Kidney glomerular epithelial cell (primary cell): ENCODE results near the gene DOCK1.

Source experiments
- DNase-seq: peaks from one replicate; lab custom pipeline; 2025; lab: John Stamatoyannopoulos, UW

DOCK1 gene

DNA sequence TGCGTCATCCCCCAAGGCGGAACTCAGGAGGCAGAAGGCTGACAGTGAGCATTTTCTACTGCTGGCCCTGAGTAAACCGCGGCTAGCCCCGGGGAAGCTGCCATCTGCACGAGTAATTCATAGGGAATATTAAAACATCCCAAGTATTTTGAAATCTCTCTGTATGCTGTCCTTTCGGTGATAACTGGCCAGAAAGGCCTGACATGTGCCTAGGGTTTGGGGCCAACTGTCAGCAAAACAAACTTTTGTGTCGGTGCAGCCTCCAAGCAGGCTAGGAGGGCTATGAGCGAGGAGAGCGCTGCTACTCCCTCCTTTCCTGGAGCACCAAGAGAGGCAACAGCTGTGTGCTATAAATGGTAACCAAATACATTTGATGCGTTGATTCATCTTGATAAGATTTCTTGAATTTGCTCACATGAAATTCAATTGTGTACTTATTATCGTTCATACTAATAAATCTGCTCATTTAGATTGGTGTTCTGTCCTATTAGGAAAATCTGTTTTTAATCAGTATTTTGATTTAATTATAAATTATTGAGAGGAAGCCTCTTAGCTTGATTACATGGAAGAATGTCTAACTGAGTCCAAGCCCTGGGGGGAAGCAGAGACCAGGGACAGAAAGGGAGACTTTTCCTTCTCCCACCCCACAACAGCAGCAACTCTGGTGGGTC, 519.5 kb downstream of the DOCK1 start:
- no peak for DNase-seq

DNA sequence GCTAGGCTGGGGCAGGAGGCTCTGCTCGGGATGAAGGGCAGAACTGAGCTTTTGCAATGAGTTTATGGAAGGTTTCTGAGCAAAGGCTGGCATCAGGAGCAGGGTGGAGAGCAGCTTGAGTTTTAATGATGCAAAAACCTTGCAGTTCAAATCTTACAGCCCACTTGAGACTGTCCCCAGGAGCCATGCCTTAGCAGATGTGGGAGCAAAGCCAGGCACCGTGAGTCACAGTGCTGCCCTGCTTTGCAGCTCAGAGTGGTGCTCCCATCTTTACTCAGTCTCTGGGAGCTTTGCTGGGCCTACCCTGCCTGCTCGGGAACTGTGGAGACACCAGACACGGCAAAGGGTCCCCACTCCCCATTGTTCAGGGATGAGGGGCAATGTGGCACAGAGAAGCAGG, 521.5 kb downstream of the DOCK1 start:
- DNase-seq, result no peak

DNA sequence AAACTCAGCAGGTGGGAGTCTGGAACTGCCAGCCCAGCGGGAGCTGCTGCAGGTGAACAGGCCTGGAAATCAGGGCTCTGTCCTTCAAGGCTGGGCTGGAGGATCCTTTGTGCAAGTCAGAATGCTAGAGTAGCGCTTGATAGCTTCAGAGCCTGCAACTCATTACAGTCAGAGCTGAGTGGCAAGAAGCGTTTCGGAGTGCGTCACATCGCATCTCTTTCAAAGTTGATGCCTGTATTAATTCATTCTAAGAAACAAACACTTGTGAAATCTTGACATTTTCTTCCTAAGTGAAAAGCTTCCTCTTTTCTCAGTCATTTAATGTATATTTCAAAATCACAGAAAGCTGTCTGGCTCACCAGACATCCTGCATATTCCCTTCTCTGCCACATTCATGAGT, 522.7 kb downstream of the DOCK1 start:
- no peak for DNase-seq

DNA sequence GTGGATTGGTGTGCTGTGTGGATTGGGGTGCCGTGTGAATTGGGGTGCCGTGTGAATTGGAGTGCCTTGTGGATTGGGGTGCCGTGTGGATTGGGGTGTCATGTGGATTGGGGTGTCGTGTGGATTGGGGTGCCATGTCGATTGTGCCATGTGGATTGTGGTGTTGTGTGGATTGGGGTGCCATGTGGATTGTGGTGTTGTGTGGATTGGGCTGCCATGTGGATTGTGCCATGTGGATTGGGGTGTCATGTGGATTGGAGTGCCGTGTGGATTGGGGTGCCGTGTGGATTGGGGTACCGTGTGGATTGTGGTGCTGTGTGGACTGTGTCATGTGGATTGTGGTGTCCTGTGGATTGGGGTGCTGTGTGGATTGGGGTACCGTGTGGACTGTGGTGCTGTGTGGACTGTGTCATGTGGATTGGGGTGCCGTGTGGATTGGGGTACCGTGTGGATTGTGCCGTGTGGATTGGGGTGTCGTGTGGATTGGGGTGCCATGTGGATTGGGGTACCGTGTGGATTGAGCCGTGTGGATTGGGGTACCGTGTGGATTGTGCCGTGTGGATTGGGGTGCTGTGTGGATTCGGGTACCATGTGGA, 523.3 kb downstream of the DOCK1 start:
- DNase-seq, result no peak

DNA sequence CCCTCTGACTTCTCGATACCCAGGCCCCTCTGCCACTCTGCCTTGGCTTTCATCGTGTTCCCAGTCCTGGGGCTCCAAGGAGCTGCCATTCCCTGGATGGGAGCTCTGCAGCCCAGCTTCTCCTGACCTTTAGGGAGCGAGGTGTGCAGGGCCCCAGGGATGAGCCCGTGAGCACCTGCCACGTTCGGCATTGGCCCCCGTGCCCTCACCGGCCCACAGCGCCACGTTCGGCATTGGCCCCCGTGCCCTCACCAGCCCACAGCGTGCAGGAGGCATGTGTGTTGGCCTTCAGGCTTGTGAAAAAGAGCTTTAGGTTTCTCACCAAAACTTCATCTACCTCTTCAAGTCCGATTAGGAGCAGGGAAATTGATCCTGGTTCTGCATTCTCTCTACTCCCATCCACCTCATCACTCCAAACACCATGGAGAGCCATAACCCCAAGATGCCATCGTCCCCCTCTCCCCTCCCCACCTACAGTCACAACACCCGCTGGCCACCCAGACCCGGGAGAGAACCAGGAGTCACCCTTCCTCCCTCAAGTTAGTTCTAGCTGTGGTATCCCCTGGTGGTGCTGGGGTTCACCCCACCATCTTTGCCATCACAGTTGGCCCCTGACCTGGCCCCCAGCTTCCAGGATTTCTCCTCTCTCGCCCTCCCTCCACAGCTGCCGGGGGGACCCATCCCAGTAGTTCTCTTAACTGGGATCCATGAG, 524.5 kb downstream of the DOCK1 start:
- DNase-seq, result no peak

DNA sequence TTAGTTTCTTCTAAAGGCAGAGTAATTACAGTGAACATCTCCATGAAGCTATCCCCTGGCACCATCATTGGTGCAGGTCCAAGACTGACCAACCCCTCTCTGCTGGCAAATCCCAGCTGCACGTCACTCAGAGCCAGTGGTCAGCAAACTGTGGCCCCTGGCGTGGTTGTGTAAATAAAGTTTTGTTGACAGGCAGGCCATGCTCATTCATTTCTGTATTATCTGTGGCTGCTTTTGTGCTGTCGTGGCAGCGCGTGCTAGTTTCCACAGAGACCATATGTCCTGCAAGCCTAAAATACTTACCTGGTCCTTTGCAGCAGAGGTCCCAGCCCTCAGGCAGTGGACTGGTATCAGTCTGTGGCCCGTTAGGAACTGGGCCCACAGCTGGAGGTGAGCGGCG, 526.3 kb downstream of the DOCK1 start:
- no peak for DNase-seq

DNA sequence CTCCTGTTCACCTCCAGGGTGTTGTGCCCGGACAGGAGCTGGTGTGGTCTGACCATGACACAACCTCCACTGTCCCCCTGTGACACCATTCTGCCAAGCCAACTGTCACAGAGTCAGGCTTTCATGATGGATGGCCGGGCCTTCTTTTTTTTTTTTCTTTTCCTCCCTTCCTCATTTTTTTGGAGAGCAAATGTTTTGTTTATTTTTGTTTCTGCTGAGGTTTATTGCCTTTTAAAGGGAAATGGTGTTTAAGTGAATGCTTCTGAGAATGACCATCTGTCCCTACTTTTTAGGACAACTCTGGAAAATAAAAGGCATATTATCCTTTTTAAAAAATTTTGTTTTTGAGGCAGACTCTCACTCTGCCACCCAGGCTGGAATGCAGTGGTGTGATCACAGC, 528.8 kb downstream of the DOCK1 start:
- DNase-seq, result no peak

DNA sequence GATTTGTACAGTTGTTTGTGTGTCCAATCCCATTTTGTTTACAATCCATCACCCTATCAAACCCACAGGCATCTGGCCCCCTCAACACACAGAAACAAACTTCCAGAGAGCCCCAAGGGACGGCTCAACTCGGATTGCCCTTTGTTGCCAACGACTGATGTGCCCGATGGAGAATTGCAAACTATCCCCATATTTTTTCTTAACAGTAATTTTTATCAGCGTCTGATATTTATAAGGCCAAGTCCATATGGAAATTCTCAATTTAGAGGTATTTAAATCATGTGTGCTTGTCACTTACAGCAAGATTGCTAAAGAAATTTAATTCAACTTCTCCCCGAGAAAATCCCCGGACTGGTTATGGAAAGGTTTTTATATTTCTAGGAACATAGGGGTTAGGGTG, 530.0 kb downstream of the DOCK1 start:
- no peak for DNase-seq

DNA sequence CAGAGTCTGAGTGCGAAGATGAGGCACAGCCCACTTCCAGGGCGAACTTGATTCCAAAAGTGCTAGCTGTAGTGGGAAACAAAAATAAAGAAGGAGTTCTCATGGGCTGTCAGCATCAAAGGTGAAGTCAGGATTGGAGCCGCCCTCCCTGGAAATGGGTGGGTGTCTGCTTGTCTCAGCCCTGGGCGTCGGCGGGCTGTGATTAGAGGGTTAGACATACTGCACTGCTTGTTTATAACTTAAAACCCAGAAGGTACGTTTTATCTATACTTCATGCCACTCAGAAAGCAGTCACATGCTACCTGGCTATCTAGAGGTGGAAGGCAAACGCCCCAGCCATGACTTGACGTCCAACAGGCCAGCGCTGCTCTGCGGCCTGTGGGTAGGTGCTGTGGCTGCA, 535.1 kb downstream of the DOCK1 start:
- DNase-seq, result no peak

DNA sequence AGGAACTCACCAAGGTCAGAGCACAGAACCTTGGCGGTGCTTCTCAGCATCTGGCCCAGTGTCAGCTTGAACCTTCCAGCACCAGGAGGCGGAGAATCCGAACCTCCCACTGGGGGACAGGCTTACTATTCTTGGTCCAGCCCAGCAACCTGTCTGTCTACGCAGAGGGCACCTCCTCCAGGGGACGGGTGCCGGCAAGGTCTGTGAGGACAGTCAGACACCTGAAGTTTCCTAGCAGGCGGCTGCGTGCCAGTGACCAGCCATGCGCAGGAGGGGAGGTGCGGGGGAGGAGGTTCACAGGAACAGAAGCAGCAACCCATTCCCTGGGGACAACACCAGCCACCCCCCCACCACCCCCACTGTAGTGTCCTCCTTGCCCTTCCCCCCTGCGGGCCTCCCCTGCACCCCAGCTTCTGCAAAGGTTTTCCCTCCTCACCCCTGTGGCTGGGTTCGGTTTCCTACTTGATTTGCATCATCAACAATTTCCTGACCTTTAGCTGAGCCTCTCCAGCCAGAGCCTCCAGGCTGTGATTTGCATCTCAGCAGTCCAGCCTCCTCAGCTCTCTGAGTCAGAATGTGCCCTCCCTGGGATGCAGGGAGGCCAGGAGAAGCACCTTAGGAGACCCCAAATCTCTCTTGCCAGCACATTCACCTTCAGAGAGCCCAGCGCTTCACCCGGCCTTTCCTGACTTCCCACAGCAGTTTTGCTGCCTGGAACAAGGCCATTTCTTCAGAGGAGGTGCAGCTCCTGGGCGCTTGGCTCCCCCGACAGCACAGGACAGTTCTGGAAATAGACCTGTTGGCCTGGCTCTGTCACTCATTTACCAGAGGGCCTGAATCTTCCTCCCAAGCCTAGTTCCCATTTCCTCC, 536.4 kb downstream of the DOCK1 start:
- DNase-seq, result peak; percentile 82

DNA sequence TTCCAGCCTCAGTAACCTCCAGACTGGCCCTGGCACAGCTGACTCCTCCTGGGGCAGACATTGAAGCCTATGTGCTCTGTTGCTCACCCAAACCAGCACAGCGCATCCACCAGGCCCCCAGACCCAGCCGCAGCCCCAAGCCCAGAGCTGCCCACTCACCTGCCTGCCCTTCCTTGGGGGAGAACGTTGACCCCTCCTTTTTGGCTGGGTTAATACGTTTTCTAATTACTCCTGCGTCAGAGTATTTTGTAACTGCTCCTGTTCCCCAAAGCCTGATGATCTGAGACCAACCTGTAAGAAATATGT, 536.9 kb downstream of the DOCK1 start:
- no peak for DNase-seq

DNA sequence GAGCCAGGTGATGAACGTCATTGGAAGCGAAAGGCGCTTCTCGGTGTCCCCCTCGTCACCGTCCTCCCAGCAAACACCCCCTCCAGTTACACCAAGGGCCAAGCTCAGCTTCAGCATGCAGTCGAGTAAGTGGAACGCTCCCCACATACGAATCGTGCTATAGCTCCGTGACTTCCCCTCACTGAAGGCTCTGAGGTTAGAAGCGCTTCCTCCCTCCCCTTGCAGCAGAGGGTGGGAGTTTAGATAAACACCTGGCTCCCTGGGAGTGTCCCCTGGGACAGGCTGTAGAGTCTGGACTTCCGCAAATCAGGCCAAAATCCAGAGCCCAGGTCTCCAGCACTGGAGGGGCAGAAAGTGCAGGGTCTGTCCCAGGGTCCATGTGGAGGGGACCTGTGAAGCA, 538.9 kb downstream of the DOCK1 start:
- no peak for DNase-seq

DNA sequence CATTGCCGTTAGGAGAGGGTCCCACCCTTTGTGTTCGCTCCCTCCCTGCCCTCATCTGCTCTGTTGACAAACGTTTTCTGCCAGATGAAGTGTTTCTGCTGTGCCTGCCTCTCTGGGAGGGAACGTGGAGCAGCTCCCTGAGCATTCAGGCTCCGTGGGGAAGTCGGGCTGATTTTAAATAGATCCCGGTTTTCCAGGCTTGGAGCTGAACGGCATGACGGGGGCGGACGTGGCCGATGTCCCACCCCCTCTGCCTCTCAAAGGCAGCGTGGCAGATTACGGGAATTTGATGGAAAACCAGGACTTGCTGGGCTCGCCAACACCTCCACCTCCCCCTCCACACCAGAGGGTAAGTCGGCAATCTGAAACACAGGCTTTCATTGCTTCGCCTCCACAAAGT, 542.0 kb downstream of the DOCK1 start:
- no peak for DNase-seq

DNA sequence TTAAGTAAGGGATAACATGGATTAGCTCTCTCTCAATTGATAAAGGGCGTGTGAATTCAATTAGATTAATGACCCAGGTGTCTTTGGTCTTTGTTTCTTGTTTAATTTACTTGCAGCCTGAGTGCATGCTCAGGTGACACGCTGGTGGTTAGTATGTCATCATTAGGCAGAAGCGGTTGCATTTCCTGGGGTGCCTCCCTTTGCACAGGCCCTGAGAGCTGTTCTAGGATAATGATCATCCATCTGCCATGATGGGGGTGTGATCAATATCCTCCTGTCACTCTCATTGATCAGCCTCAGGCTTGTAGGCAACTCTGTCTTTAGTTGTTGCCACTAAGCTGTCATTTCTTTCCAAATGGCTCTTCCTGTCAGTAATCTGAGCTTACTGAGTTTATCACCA, 544.3 kb downstream of the DOCK1 start:
- DNase-seq, result no peak

DNA sequence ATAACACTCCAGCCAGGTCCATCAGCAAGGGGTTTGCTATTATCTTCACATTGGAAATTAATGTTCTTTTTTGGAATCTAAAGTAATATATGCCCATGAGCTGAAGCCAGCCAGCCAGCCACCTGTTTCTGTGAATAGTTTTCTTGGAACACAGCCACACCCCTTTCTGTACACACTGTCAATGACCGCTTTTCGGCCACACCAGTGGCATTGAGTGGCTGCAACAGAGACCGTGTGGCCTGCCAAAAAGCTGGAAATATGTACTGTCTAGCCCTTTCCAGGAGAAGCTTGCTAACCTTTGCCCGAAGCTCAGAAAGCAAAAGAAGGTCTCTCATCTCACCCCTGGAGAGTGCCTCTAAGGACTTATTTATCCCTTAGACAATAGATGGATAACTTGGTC, 545.4 kb downstream of the DOCK1 start:
- DNase-seq, result no peak

DNA sequence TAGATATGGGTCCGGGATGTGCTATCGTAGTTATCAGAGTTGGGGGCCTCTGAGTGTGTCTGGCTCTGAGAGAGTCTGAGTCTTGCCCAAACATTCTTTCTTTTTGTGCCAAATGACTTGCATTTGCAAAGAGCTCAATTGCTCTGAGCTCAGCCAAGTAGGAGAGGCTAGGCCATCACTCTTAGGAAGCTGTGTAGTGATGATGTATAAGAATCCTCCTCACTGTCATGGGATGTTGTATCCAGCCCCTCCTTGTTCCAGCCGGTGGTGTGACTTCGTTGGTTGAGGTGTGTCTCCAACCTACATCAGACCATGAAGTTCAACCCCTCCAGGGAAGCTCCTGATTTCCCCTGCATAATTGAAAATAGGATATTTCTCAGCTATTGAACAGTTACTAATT, 546.4 kb downstream of the DOCK1 start:
- DNase-seq, result no peak

DNA sequence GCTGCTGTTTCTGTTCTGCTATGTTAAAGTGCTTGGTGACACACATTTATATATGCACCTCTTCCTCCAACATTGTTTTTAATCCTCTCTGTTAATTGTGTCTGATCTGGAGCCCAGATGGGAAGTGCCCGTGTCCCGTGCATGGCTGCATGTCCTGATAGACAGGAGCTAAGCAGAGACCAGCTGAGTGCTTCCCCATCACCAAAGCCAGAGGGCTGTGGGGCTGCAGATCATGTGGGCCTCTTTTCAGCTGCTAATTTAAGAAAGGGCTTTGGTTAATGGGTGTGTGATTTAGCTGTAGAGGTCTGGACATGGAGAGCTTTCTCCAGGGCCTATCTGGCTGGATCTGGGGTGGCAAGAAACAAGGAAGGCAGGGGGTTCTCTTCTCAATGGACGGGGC, 547.3 kb downstream of the DOCK1 start:
- no peak for DNase-seq

DNA sequence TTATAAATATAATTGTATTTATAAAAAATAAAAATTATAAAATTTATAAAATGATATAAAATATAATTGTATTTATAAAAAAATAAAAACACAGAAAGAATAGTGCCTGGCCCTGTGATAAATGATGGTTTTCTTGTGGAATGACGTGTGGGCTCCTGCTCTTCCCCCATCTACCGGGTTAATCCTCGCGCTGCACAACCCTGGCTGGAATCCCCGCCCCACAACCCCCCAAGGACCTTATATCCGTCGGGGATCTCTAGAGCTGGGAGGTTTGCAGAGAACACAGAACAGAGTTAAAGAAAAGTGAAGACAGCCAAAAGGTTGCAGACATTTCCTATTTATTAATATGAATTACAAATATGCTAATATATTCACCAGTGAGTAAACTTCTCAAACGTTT, 548.5 kb downstream of the DOCK1 start:
- no peak for DNase-seq

DNA sequence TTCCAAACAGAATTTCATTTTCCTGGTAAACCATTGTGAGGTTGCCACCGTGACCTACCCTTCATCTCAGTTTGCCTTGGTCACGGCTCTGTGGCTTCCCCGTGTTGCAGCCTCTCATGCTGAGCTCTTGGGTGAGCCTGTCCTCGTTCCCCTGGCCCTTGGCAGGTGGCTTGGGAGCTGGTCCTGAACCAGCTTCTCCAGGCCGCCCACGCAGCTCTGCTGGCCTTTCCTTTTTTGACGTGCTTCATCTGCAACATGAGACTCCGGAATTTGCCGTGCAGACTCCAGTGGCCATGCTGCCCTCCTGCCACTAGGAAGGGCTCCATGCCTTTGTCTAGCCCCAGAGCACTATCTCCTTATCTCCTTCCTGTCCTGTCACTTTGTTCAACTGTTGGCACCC, 550.9 kb downstream of the DOCK1 start:
- DNase-seq, result no peak

DNA sequence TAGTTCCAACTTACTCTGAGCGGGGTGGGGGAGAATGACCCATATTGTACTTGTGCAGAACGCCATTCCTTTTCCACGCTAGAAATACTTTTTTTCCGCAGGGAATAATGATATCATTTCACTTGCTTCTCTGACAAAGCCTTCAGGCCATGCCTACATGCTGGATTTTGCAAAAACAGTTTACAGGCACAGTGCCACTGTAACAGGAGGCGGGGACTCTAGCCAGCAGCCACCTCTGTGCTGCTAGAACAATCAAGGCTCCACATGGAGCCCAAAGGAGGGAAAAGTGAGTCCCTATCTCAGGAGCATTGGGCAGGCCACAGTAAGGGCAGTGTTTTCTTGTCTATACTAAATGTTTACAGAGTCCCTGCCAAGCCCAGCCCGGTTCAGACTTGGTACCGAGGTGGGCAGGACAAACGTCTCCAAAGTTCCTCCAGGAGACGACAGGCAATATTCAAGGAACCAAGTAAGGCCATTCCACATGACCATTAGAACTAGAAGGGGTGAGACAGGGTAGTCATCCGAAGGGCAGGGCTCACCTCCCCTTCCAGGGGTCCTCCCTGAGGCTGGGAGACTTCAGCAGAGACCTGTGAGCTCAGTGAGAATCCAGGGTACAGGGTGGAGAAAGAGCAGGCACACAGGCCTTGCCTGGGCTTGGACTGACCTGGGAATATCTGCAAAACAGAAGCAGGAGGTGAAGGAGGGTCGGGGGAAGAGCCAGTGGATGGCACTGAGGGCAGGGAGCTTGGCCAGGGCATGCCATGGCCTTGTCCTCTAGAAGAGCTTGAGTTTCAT, 553.0 kb downstream of the DOCK1 start:
- DNase-seq, result no peak

DNA sequence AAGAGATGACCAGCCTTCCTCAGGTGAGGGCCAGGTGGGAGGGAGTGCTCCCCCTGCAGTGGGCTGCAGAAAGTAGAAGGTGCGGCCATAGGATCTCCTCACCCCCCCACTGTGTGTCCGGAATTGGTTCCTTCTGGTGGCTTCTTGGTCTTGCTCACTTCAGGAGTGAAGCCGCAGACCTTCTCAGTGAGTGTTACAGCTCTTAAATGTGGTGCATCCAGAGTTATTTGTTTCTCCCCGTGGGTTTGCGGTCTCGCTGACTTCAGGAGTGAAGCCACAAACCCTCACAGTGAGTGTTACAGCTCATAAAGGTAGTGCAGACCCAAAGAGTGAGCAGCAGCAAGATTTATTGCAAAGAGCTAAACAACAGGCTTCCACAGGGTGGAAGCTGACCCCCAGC, 553.6 kb downstream of the DOCK1 start:
- no peak for DNase-seq

DNA sequence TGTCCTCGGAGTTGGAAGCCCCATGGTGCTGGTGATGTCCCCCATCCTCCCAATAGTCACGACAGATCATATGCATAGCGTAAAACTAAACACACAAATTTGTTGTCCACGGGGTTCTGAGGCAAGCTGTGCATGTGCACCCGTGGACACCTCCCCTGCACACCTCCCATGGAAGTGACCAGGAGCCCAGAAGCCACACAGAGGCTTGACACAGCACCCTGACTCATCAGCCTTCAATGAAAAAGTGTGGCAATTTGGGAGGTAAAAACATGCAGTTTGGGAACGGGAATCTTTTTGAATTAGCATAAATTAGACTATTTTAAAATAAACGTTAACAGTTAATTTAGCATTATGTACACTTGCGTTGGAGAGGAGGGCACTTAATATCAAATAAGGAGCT, 554.7 kb downstream of the DOCK1 start:
- no peak for DNase-seq
